ENCODE measurements around the gene DOCK9.

DOCK9 gene

DNA sequence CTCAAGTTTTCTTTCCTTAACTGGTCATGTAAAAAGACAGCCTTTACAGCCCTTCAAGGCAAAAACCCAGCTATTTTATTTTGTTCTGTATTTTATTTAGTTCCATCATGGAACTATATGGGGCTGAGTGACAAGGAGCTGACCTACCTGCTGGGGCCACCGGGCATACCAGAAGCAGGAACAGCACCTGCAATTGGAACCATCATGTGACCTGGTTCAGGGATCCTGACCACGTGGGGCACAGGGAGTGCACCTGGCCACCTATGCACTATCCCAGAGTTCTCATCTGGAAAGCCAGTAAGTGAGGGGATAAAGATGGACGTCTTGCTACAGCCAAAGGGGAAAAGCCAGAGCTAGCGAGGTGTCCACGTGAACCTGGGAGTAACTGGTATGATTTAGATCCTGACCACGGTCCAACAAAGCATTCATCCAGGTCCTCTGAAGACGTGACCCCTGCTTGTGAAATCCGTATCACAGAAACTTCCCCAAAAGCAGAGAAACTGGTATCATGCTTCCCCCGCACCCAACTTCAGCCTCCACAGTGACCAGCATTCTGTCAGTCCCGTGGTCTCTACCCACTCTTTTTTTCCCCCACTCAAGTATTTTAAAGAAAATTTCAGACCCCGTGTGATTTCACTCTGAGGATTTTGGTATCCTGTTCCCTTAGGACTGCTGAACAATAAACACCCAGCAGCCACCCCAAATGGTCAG is 184.9 kb downstream of the DOCK9 start:
- Histone ChIP-seq H3K4me2 (no peak overlapping the region), H3K4me3 (IDR thresholded peaks at IDR 0.05; ENCODE audit: insufficient read depth, low read depth, low read length) (no peak overlapping the region), H3K36me3 (ENCODE audit: insufficient read depth) (no peaks in the 10 kb centered on the region), H4K20me1 (ENCODE audit: insufficient read depth) (no peaks in the 10 kb centered on the region), H3K27ac (no peak overlapping the region), H3K27me3 (ENCODE audit: insufficient read depth, low read depth) (no peaks in the 10 kb centered on the region), H3K79me2 (ENCODE audit: insufficient read depth, low read depth) (no peaks in the 10 kb centered on the region), H2AFZ (ENCODE audit: low read depth) (no peak overlapping the region), H3K9ac (no peak overlapping the region), H3K4me1 (ENCODE audit: low read depth, poor library complexity, severe bottlenecking) (no peaks in the 10 kb centered on the region)
- TF ChIP-seq, protein P1, sequence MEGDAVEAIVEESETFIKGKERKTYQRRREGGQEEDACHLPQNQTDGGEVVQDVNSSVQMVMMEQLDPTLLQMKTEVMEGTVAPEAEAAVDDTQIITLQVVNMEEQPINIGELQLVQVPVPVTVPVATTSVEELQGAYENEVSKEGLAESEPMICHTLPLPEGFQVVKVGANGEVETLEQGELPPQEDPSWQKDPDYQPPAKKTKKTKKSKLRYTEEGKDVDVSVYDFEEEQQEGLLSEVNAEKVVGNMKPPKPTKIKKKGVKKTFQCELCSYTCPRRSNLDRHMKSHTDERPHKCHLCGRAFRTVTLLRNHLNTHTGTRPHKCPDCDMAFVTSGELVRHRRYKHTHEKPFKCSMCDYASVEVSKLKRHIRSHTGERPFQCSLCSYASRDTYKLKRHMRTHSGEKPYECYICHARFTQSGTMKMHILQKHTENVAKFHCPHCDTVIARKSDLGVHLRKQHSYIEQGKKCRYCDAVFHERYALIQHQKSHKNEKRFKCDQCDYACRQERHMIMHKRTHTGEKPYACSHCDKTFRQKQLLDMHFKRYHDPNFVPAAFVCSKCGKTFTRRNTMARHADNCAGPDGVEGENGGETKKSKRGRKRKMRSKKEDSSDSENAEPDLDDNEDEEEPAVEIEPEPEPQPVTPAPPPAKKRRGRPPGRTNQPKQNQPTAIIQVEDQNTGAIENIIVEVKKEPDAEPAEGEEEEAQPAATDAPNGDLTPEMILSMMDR (conservative IDR thresholded peaks at IDR 0.05; ENCODE audit: low read depth, low read length), result no peak

DNA sequence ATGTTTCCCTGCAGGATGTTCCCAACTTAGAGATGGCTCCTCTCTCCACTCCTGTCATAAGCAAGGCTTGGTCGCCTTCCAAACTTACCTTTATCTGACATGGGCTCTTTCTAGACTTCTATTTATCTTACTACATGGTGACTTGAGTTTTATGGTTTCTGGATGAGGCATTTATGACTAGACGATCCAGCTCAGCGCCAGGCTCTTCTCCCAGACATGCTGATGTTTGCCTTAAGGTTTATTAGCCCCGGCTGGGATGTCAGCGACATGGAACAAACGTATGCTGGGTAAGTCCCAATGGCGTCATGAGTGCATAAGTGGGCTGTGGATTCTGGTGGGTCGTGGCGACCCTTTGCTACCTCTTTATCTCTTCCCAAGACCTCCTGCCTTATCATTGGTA is 185.5 kb downstream of the DOCK9 start:
- Histone ChIP-seq H3K36me3 (ENCODE audit: insufficient read depth) (no peaks in the 10 kb centered on the region), H3K9ac (no peak overlapping the region), H3K4me2 (no peak overlapping the region), H3K79me2 (ENCODE audit: insufficient read depth, low read depth) (no peaks in the 10 kb centered on the region), H4K20me1 (ENCODE audit: insufficient read depth) (no peaks in the 10 kb centered on the region), H3K27ac (no peak overlapping the region), H3K4me1 (ENCODE audit: low read depth, poor library complexity, severe bottlenecking) (no peaks in the 10 kb centered on the region), H3K27me3 (ENCODE audit: insufficient read depth, low read depth) (no peaks in the 10 kb centered on the region), H3K4me3 (IDR thresholded peaks at IDR 0.05; ENCODE audit: insufficient read depth, low read depth, low read length) (no peak overlapping the region), H2AFZ (ENCODE audit: low read depth) (no peak overlapping the region)
- TF ChIP-seq, protein P1 (conservative IDR thresholded peaks at IDR 0.05; ENCODE audit: low read depth, low read length), result no peak

DNA sequence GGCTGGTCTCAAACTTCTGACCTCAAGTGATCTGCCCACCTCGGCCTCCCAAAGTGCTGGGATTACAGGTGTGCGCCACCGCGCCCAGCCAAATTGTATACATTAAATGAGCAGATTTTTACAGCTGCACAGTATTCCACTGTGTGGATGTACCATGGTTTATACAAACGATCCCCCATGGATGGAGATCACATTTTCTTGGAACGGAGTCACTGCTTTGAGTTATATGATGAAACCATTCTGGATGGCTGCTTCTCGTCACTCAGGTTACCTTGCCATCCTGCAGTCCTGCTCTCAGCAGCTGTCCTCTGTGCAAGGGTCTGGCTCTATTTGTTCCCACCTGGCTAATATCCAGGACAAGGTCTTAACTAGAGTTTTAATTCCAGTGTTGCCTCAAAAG is 186.3 kb downstream of the DOCK9 start:
- Histone ChIP-seq H3K36me3 (ENCODE audit: insufficient read depth) (no peaks in the 10 kb centered on the region), H3K27ac (no peak overlapping the region), H3K27me3 (ENCODE audit: insufficient read depth, low read depth) (no peaks in the 10 kb centered on the region), H2AFZ (ENCODE audit: low read depth) (no peak overlapping the region), H3K4me3 (IDR thresholded peaks at IDR 0.05; ENCODE audit: insufficient read depth, low read depth, low read length) (no peak overlapping the region), H3K4me1 (ENCODE audit: low read depth, poor library complexity, severe bottlenecking) (no peaks in the 10 kb centered on the region), H4K20me1 (ENCODE audit: insufficient read depth) (no peaks in the 10 kb centered on the region), H3K4me2 (no peak overlapping the region), H3K79me2 (ENCODE audit: insufficient read depth, low read depth) (no peaks in the 10 kb centered on the region), H3K9ac (no peak overlapping the region)
- TF ChIP-seq, protein P1 (conservative IDR thresholded peaks at IDR 0.05; ENCODE audit: low read depth, low read length), result no peak

DNA sequence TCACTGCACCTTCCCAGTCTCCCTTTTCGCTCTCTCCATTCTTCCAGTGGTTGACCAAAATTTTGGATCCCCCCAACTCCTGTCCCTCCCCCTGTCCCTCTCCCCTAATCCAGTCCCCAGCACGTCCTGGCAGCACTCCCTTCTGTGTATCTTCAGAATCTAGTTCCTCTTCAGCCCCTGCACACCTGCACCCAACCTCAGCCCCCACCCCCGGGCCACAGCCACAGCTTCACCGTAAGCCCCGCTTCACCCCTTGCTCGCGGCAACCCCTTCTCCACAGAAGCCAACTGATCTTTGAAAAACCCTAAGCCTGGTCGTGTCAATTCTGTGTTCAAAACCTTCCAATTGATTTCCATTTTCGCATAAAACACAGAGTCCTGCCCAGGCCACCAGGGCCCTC is 189.9 kb downstream of the DOCK9 start:
- Histone ChIP-seq H2AFZ (ENCODE audit: low read depth) (no peak overlapping the region), H3K36me3 (ENCODE audit: insufficient read depth) (no peaks in the 10 kb centered on the region), H3K27ac (no peak overlapping the region), H3K4me2 (no peak overlapping the region), H3K4me3 (IDR thresholded peaks at IDR 0.05; ENCODE audit: insufficient read depth, low read depth, low read length) (no peak overlapping the region), H3K9ac (no peak overlapping the region), H3K27me3 (ENCODE audit: insufficient read depth, low read depth) (no peaks in the 10 kb centered on the region), H3K79me2 (ENCODE audit: insufficient read depth, low read depth) (no peaks in the 10 kb centered on the region), H4K20me1 (ENCODE audit: insufficient read depth) (no peaks in the 10 kb centered on the region), H3K4me1 (ENCODE audit: low read depth, poor library complexity, severe bottlenecking) (no peaks in the 10 kb centered on the region)
- TF ChIP-seq, protein P1 (conservative IDR thresholded peaks at IDR 0.05; ENCODE audit: low read depth, low read length), result no peak
